Measurements from ENCODE around the gene AP2A2. TPM values are rescaled to one million over a fixed set of nuclear protein-coding genes. Genes with fewer than 3 reads are reported as not detected.

Gene AP2A2
- total RNA-seq, 1 experiment from 2014 or later = 55.5 TPM

DNA sequence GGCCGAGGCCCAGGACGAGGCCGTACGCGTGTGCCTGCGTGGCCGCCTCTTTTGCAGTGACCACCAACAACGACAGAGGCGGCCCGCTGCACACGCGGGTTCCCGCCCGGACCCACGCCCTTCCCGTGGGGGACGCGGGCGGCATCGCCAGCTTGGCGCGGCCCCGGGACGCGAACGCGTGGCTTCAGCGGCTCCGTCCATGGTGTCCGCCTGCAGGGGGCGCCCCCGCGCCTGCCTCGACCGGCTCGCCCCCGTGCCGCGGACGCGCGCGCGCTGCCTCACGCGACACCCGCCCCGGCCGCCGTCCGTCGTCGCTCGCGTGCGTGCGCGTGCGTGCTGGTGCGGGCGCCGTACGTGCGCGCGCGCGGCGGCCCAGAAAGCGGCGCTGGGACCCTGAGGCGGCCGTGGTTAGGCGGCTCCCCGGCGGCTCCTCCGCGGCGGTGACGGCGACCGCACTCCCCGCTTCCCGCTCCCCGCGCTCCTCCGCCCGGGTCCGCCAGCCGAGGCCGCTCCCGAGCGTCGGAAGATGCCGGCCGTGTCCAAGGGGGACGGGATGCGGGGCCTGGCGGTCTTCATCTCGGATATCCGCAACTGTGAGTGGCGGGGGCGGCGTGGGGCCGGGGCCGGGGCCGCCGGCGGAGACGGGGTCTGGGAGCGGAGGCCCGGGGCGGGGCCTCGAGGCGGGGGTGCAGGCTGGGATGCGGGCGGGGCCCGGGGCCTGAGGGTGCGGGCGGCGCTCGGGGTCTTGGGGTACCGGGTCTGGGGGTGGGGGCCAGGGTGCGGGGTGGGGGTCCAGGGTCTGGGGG, at the start of gene AP2A2 (continued):
- TF ChIP-seq EZH2 (IDR thresholded peaks at IDR 0.05) (no peak), SP1 (IDR thresholded peaks at IDR 0.05; ENCODE audit: low read depth) (no peak; the same call in 1 of the 2 replicates), MAX (IDR thresholded peaks at IDR 0.05) (peak; percentile 21; the same call in 1 of the 2 replicates), YY1 (IDR thresholded peaks at IDR 0.05; ENCODE audit: extremely low read depth, insufficient replicate concordance, low read depth, low read length) (peak; percentile 16)
- TF ChIP-seq, protein P1, sequence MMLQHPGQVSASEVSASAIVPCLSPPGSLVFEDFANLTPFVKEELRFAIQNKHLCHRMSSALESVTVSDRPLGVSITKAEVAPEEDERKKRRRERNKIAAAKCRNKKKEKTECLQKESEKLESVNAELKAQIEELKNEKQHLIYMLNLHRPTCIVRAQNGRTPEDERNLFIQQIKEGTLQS (IDR thresholded peaks at IDR 0.05) = no peak

GRCh38 chr11:876545-876944, 49.1 kb upstream of the AP2A2 start:
- peaks cover 2 to 24% of the 10 kb centered on the region in 2 experiments; a peak in 3 of 4 replicates for H3K4me1 ChIP-seq (ENCODE audit: control insufficient read depth in 1 of 2, insufficient read depth in 2 of 2, low read length in 2 of 2)
- no peak overlapping the region for H3K4me2 ChIP-seq (ENCODE audit: low read length)
- CTCF ChIA-PET = no interaction called here
- intact Hi-C loops (cut with micrococcal nuclease) = loop anchor here (10.0 kb wide), 1 partner anchor 178 kb away; no protein-coding TSS in a partner anchor
- RAD21 ChIA-PET (ENCODE audit: low non-redundant PET in 1 of 2, low total read pairs in 2 of 2, uncharacterized antibody in 2 of 2, unreplicated experiment in 2 of 2) = no interaction called here
- no peaks in the 10 kb centered on the region for H3K9me2 ChIP-seq (ENCODE audit: insufficient read depth)
- BruUV-seq (replicated peaks) = no TSS peak
- POLR2A ChIA-PET = no interaction called here
- DNase-seq (ENCODE audit: low read depth, low spot score) (no peak), ATAC-seq (no peak)
- H3K27ac ChIP-seq (ENCODE audit: low read depth, low read length) = no peak overlapping the region
- no peaks in the 10 kb centered on the region for H3K27me3 ChIP-seq (ENCODE audit: insufficient read depth, low read length)
- peaks cover 0 to 3% of the 10 kb centered on the region in 2 experiments; a peak in 2 of 4 replicates for H3K36me3 ChIP-seq (ENCODE audit: control insufficient read depth in 1 of 2, insufficient read depth in 2 of 2, low read length in 2 of 2)
- no peak overlapping the region for H3K4me3 ChIP-seq (replicated peaks in 1 of 2; ENCODE audit: low read depth in 1 of 2, low read length in 2 of 2)
- H3K9me3 ChIP-seq (ENCODE audit: control insufficient read depth in 1 of 2, insufficient read depth in 1 of 2, low read depth in 1 of 2, low read length in 2 of 2) = no peaks in the 10 kb centered on the region
- no peak overlapping the region for H2AFZ ChIP-seq (ENCODE audit: low read depth, low read length, poor library complexity, severe bottlenecking)
- H3K9ac ChIP-seq (ENCODE audit: low read length) = no peak overlapping the region
- H3K79me2 ChIP-seq (ENCODE audit: insufficient read depth, low read length) = no peaks in the 10 kb centered on the region
- H4K20me1 ChIP-seq (ENCODE audit: insufficient read depth) = no peaks in the 10 kb centered on the region
- TF ChIP-seq POLR2A (IDR thresholded peaks at IDR 0.05; ENCODE audit: borderline replicate concordance, extremely low read depth, insufficient read depth, insufficient read length) (no peak), EGR1 (IDR thresholded peaks at IDR 0.05; ENCODE audit: low read depth) (no peak), SIN3A (IDR thresholded peaks at IDR 0.05; ENCODE audit: low read depth) (no peak), YY1 (IDR thresholded peaks at IDR 0.05; ENCODE audit: extremely low read depth, insufficient replicate concordance, low read depth, low read length) (no peak), MAX (IDR thresholded peaks at IDR 0.05) (no peak), JUND (IDR thresholded peaks at IDR 0.05) (no peak), RAD21 (IDR thresholded peaks at IDR 0.05; ENCODE audit: low read depth) (no peak), POLR2AphosphoS5 (IDR thresholded peaks at IDR 0.05; ENCODE audit: low read depth, low read length) (no peak), SRF (IDR thresholded peaks at IDR 0.05; ENCODE audit: low read depth) (no peak), ELF1 (IDR thresholded peaks at IDR 0.05; ENCODE audit: borderline replicate concordance, low read depth) (no peak)
- TF ChIP-seq, protein P2, sequence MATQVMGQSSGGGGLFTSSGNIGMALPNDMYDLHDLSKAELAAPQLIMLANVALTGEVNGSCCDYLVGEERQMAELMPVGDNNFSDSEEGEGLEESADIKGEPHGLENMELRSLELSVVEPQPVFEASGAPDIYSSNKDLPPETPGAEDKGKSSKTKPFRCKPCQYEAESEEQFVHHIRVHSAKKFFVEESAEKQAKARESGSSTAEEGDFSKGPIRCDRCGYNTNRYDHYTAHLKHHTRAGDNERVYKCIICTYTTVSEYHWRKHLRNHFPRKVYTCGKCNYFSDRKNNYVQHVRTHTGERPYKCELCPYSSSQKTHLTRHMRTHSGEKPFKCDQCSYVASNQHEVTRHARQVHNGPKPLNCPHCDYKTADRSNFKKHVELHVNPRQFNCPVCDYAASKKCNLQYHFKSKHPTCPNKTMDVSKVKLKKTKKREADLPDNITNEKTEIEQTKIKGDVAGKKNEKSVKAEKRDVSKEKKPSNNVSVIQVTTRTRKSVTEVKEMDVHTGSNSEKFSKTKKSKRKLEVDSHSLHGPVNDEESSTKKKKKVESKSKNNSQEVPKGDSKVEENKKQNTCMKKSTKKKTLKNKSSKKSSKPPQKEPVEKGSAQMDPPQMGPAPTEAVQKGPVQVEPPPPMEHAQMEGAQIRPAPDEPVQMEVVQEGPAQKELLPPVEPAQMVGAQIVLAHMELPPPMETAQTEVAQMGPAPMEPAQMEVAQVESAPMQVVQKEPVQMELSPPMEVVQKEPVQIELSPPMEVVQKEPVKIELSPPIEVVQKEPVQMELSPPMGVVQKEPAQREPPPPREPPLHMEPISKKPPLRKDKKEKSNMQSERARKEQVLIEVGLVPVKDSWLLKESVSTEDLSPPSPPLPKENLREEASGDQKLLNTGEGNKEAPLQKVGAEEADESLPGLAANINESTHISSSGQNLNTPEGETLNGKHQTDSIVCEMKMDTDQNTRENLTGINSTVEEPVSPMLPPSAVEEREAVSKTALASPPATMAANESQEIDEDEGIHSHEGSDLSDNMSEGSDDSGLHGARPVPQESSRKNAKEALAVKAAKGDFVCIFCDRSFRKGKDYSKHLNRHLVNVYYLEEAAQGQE (IDR thresholded peaks at IDR 0.05; ENCODE audit: low read depth) = no peak
- TF ChIP-seq, protein P3, sequence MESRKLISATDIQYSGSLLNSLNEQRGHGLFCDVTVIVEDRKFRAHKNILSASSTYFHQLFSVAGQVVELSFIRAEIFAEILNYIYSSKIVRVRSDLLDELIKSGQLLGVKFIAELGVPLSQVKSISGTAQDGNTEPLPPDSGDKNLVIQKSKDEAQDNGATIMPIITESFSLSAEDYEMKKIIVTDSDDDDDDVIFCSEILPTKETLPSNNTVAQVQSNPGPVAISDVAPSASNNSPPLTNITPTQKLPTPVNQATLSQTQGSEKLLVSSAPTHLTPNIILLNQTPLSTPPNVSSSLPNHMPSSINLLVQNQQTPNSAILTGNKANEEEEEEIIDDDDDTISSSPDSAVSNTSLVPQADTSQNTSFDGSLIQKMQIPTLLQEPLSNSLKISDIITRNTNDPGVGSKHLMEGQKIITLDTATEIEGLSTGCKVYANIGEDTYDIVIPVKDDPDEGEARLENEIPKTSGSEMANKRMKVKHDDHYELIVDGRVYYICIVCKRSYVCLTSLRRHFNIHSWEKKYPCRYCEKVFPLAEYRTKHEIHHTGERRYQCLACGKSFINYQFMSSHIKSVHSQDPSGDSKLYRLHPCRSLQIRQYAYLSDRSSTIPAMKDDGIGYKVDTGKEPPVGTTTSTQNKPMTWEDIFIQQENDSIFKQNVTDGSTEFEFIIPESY (IDR thresholded peaks at IDR 0.05; ENCODE audit: extremely low read depth, insufficient replicate concordance, low read length) = no peak
- TF ChIP-seq, protein P4, sequence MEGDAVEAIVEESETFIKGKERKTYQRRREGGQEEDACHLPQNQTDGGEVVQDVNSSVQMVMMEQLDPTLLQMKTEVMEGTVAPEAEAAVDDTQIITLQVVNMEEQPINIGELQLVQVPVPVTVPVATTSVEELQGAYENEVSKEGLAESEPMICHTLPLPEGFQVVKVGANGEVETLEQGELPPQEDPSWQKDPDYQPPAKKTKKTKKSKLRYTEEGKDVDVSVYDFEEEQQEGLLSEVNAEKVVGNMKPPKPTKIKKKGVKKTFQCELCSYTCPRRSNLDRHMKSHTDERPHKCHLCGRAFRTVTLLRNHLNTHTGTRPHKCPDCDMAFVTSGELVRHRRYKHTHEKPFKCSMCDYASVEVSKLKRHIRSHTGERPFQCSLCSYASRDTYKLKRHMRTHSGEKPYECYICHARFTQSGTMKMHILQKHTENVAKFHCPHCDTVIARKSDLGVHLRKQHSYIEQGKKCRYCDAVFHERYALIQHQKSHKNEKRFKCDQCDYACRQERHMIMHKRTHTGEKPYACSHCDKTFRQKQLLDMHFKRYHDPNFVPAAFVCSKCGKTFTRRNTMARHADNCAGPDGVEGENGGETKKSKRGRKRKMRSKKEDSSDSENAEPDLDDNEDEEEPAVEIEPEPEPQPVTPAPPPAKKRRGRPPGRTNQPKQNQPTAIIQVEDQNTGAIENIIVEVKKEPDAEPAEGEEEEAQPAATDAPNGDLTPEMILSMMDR (IDR thresholded peaks at IDR 0.05 in 2 of 3, conservative IDR thresholded peaks at IDR 0.05 in 1 of 3; ENCODE audit: borderline replicate concordance in 1 of 3, insufficient read depth in 1 of 3, low read depth in 2 of 3, low read length in 2 of 3) = no peak
